ENCODE results near the gene KREMEN1.
A peak's percentile ranks its signal among the peaks of the same experiment; 100 is the strongest.

KREMEN1 gene

GRCh38 chr22:29206372-29207242 lies 133.8 kb downstream of the KREMEN1 start:
- ATAC-seq (no peak), DNase-seq (no peak)

DNA sequence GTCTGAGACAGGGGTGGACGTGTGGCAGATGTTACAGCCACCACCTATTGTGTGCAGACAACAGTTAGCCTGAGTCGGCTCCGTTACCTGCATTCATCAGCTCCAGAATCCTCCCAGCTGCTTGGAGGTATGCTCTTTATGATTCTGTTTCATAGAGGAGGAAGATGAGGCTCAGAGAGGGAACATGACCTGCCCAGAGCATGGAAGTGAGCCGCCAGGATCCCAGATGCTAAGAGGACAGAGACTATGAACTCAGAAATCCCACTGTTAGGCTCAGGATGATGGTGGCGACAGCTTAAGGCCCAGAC lies 134.4 kb downstream of the KREMEN1 start:
- no peak for ATAC-seq
- no peak for DNase-seq

GRCh38 chr22:29207562-29208501 lies 135.0 kb downstream of the KREMEN1 start:
- DNase-seq: no peak
- no peak for ATAC-seq

DNA sequence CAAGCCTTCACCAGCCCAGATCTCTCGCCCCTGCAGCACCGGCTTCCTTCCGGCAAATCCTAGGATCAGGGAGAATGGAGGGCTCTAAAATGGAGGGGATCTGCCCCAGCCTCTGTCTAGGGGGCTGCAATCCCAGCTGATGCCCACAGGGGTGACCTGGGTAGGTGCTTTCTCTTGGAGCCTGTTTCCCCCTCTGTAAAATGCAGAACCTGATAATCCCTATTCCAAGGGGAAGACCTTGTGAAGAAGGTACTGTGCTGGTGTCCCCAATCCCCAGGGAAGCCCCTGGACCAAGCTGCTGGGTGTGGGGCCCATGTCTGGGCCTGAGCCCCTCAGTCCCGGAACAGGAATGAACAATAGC lies 135.6 kb downstream of the KREMEN1 start:
- DNase-seq (no peak), ATAC-seq (no peak)

- DNase-seq (no peak), ATAC-seq (no peak)
Measured at GRCh38 chr22:29208879-29209623, 136.2 kb downstream of the KREMEN1 start.

GRCh38 chr22:29209624-29209929 lies 136.7 kb downstream of the KREMEN1 start:
- DNase-seq (no peak), ATAC-seq (no peak)

DNA sequence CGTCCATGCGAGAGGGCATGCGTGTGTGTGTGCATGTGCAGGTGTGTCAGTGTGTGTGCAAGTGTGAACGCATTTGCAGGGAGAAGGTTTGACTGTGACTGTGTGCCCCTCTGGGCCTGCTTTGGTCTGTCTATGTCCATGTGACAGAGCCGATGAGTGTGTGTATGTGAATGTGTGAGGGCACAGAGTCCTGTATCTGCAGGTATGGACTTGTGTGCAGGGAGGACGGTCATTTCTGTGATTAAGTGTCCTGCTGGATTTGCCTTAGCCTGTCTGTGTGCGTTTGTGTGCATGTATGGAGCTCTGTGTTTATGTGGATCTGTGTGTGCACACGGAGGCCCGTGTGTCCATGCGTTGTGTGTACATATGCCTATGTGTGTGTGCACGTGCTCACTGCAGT lies 138.2 kb downstream of the KREMEN1 start:
- no peak for ATAC-seq
- no peak for DNase-seq

DNA sequence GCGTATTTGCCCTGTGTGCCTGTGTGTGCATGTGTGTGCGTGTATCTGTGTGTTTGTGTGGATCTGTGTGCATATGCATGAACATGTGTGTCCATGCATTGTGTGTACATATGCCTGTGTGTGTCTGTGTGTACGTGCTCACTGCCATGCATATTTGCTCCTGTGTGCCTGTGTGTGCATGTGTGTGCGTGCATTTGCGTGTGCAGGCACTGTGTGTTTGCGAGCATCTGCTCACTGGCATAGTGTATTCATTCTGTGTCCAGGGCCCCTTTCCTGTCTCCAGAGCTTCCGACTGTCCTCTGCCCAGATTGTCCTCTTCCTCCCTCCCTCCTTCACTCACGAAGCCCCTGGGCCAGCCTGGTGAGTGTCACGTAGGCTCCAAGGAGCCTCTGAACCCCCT lies 138.6 kb downstream of the KREMEN1 start:
- no peak for DNase-seq
- ATAC-seq: no peak

GRCh38 chr22:29212743-29213142 lies 139.9 kb downstream of the KREMEN1 start:
- no peak for DNase-seq

DNA sequence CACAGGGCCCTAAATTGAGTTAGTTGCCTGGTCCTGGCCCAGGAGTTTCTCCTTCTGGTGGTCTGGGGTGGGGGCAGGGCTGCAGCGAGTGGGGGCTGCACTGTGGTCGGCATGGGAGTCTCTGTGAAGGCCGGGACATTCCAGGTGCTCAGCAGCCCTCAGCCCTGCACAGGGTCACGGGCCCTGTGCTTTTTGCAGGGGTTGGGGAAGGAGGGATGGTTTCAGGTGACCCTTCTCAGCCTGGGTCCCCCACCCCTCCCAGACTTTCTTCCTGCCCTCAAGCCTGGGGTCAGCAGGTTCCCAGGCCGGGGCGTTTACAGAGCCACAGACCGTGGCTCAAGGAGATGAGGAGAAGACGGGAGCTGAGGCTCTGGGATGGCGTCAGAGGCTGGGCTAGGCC lies 140.7 kb downstream of the KREMEN1 start:
- ATAC-seq (no peak), DNase-seq (no peak)

More at GRCh38 chr22:29212743-29213142, 139.9 kb downstream of the KREMEN1 start:
- ATAC-seq: no peak

GRCh38 chr22:29214232-29214631 lies 141.4 kb downstream of the KREMEN1 start:
- DNase-seq (no peak), ATAC-seq (no peak)

DNA sequence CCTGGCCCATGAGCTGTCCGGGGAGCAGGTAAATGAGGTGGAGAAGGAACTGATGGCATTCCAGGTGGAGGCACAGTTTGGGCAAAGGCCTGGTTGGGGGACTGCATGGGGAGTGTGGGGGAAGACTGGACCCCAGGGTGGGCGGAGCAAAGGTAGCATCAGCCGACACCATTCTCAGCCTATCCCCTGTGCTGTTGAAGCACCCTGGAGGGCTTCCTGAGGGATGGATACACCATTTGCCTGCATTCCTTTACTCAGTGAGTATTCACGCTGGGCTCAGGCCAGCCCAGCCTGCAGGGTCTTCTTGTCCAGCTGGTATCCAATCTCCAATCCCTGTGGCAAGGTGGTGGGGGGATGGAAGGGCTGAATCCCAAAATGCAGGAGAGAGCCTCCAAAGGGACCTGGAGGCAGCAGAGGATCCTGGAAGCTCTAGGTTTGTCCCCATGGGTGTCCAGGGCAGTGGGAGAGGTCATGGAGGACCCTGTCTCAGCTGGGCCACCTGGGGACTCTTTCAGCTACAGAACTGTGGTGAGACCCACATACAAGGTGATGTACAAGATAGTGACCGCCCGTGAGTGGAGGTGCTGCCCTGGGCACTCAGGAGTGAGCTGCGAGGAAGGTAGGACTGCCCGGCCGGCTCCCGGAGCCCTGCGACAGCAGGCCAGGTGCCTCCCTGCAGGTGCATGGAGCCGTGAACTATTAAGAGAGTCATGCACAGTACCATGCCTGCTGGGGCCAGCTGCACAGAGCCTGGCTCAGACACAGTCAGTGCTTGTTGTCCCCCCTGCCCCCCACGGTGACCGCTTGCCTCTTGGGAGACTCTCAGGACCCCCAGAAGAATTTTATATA lies 142.4 kb downstream of the KREMEN1 start:
- ATAC-seq: no peak
- DNase-seq: no peak

- ATAC-seq (no peak), DNase-seq (no peak)
Measured at GRCh38 chr22:29216011-29216872, 143.4 kb downstream of the KREMEN1 start.

DNA sequence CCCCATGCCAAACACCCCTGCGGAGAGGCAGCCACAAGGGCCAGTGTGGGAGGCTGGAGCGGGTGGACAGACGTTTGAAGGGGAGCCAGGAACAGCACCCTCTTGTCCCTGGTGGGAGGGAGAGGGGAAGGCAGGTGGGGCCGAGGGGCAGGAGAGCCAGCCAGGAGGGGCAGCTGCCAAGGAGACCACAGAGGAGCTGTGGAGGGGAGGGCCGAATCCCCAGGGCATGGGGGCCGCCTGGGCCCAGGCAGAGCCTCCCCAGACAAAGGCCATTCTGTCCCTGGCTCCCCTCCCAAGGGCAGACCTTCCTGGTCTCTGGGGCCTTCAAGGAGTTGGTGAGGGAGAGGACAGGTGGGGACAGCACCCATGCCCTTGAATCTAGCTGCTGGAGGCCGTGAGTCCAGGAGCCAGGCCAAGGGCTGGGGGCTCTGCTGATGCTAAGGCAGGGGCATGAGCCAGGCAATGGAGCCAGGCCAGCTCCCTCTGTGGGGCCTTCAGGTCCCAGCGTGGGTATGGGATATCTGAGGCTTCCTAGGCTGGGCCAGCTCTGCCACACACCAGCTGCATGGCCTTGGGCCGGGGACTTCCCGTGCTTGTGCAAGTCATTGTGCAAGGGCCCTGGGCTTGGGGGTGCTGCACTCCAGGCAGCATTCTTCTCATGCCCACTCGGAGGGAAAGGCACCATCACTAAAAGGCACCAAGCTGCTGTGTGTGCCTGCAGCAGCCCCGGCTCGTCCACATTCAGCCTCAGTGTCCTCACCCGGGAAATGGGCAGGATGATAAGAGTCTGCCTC lies 144.2 kb downstream of the KREMEN1 start:
- DNase-seq (no peak), ATAC-seq (peak; percentile 19)
